SK-N-SH (cell line): Measurements from ENCODE around the gene RPIA. TPM values are rescaled to one million over a fixed set of nuclear protein-coding genes. Genes with fewer than 3 reads are reported as not detected.
A peak's percentile ranks its signal among the peaks of the same experiment; 100 is the strongest.

ENCODE experiments used
- CTCF ChIA-PET: fragments of 300-600, 350-600 bp; formaldehyde crosslinking; extraction: SDS; loops from one replicate; lab custom pipeline; 2021; lab: Yijun Ruan, JAX
- POLR2A ChIA-PET: fragments of 350-600 bp; sonication (Branson Sonifier 250); formaldehyde crosslinking; extraction: SDS; loops from one replicate; lab custom pipeline; 2020; ENCODE audit warnings: antibody characterized with exemption, inconsistent platforms; lab: Yijun Ruan, JAX
- DNase-seq: peaks from one replicate; pipeline ENCODE4 v3.0.0; 2012
- H2AFZ ChIP-seq: fragments of 200-600 bp; sonication (generic); 2 replicates; pipeline ENCODE4 v1.8.1; 2016; ENCODE audit warnings: antibody characterized with exemption, mild to moderate bottlenecking, low read depth
- H3F3A ChIP-seq: fragments of 200-600 bp; sonication (generic); replicated peaks from 2 replicates; pipeline ENCODE3; 2016; ENCODE audit warnings: antibody characterized with exemption, mild to moderate bottlenecking; ENCODE audit not compliant: insufficient read depth
- H3K27ac ChIP-seq, 2 experiments: fragments of 200-500 bp in 1 of 2; fragments of 200-600 bp in 1 of 2; sonication (Bioruptor generic) in 1 of 2; sonication (generic), shearing (Covaris generic) in 1 of 2; 2 replicates each; pipeline versions ENCODE4 v1.5.1 to v1.6.1; 2014 to 2016; ENCODE audit warnings: low read depth in 2 of 2, inconsistent platforms in 1 of 2, low read length in 1 of 2, mild to moderate bottlenecking in 1 of 2, mixed read lengths in 1 of 2
- H3K27me3 ChIP-seq: fragments of 200-600 bp; sonication (generic), shearing (Covaris generic); 2 replicates; pipeline ENCODE4 v1.6.1; 2016; ENCODE audit warnings: mixed run types; ENCODE audit not compliant: insufficient read depth
- H3K36me3 ChIP-seq, 2 experiments: fragments of 200-500 bp in 1 of 2; fragments of 200-600 bp in 1 of 2; sonication (Bioruptor generic) in 1 of 2; sonication (generic) in 1 of 2; replicated peaks in 1 of 2; 2 replicates each; pipeline versions ENCODE3 to v1.5.1; 2014 to 2016; ENCODE audit warnings: low read length in 1 of 2, mild to moderate bottlenecking in 1 of 2; ENCODE audit not compliant: insufficient read depth in 2 of 2, control insufficient read depth in 1 of 2
- H3K4me1 ChIP-seq, 2 experiments: fragments of 200-500 bp in 1 of 2; fragments of 200-600 bp in 1 of 2; sonication (Bioruptor generic) in 1 of 2; sonication (generic), shearing (Covaris generic) in 1 of 2; 2 replicates each; pipeline versions ENCODE4 v1.5.1 to v1.6.1; 2014 to 2016; ENCODE audit warnings: low read depth in 1 of 2, low read length in 1 of 2, mixed run types in 1 of 2; ENCODE audit not compliant: insufficient read depth in 2 of 2, control insufficient read depth in 1 of 2
- H3K4me2 ChIP-seq: fragments of 200-600 bp; sonication (generic), shearing (Covaris generic); 2 replicates; pipeline ENCODE4 v1.6.1; 2017; ENCODE audit warnings: mixed run types
- H3K4me3 ChIP-seq, 2 experiments: fragments of 200-500 bp in 1 of 2; fragments of 200-600 bp in 1 of 2; sonication (Bioruptor generic) in 1 of 2; sonication (generic), shearing (Covaris generic) in 1 of 2; 2 replicates each; pipeline versions ENCODE4 v1.5.1 to v1.8.1; 2014 to 2016; ENCODE audit warnings: low read depth in 2 of 2, inconsistent platforms in 1 of 2, low read length in 1 of 2, mild to moderate bottlenecking in 1 of 2, mixed read lengths in 1 of 2, moderate library complexity in 1 of 2
- H3K79me2 ChIP-seq: fragments of 200-600 bp; sonication (generic); 2 replicates; pipeline ENCODE4 v1.8.1; 2017; ENCODE audit warnings: mild to moderate bottlenecking; ENCODE audit not compliant: insufficient read depth
- H3K9ac ChIP-seq: fragments of 200-600 bp; sonication (generic); 2 replicates; pipeline ENCODE4 v1.6.1; 2017; ENCODE audit warnings: mixed run types
- H3K9me2 ChIP-seq: fragments of 200-600 bp; sonication (generic); 2 replicates; pipeline ENCODE4 v1.6.1; 2017; ENCODE audit warnings: mixed run types
- H3K9me3 ChIP-seq: fragments of 200-600 bp; sonication (generic); 2 replicates; pipeline ENCODE4 v1.6.1; 2017; ENCODE audit warnings: mixed run types, mild to moderate bottlenecking, moderate library complexity
- H4K20me1 ChIP-seq: fragments of 200-600 bp; sonication (generic); 2 replicates; pipeline ENCODE4 v1.6.1; 2017; ENCODE audit warnings: mild to moderate bottlenecking, mixed run types; ENCODE audit not compliant: insufficient read depth
- FOSL2 ChIP-seq: IDR thresholded peaks from 2 replicates; pipeline ENCODE4 v1.4.0; 2012; ENCODE audit warnings: low read depth, mild to moderate bottlenecking, moderate library complexity, borderline replicate concordance
- FOXJ3 ChIP-seq: sonication (generic); formaldehyde crosslinking; IDR thresholded peaks from 2 replicates; pipeline ENCODE4 v1.5.1; 2020; ENCODE audit warnings: mild to moderate bottlenecking, missing genetic modification reagents
- GABPA ChIP-seq: IDR thresholded peaks from 2 replicates; pipeline ENCODE4 v1.4.0; 2012; ENCODE audit warnings: low read depth, mild to moderate bottlenecking
- GATA2 ChIP-seq: sonication (generic); formaldehyde crosslinking; IDR thresholded peaks from 2 replicates; pipeline ENCODE4 v1.5.0; 2020; ENCODE audit warnings: mild to moderate bottlenecking, missing genetic modification reagents
- JUND ChIP-seq: IDR thresholded peaks from 2 replicates; pipeline ENCODE4 v1.4.0; 2012
- MEF2A ChIP-seq: IDR thresholded peaks from 2 replicates; pipeline ENCODE4 v1.4.0; 2012; ENCODE audit warnings: low read depth, borderline replicate concordance
- NRF1 ChIP-seq: IDR thresholded peaks from 2 replicates; pipeline ENCODE4 v1.6.1; 2012; ENCODE audit warnings: low read depth, mild to moderate bottlenecking, low read length
- PBX3 ChIP-seq: IDR thresholded peaks from 2 replicates; pipeline ENCODE4; 2012
- POLR2AphosphoS5 ChIP-seq: IDR thresholded peaks from 2 replicates; pipeline ENCODE4 v1.6.1; 2012; ENCODE audit warnings: low read depth, low read length
- RXRA ChIP-seq: IDR thresholded peaks from 2 replicates; pipeline ENCODE4 v1.4.0; 2012; ENCODE audit warnings: low read depth, mild to moderate bottlenecking, borderline replicate concordance
- SIN3A ChIP-seq: IDR thresholded peaks from 2 replicates; pipeline ENCODE4 v1.6.1; 2012; ENCODE audit warnings: low read depth, mild to moderate bottlenecking, low read length, moderate library complexity, borderline replicate concordance
- SMC3 ChIP-seq: IDR thresholded peaks from 2 replicates; pipeline ENCODE4 v1.6.1; 2012; ENCODE audit warnings: low read depth, low read length, improper control_type of control experiment
- TAF1 ChIP-seq: IDR thresholded peaks from 2 replicates; pipeline ENCODE4 v1.6.1; 2012; ENCODE audit warnings: low read depth, mild to moderate bottlenecking, low read length, moderate library complexity, borderline replicate concordance
- WGBS: methylation state at CpG from one replicate; pipeline ENCODE4 v1.1.6; 2017; ENCODE audit warnings: low lambda C conversion rate; 5-methylcytosine and 5-hydroxymethylcytosine counted together
- polyA plus RNA-seq, 3 experiments: library from polyadenylated mRNA; depleted of rRNA; stranded (reverse); fragments of >200 nt; gene quantifications; 2 replicates each; pipeline ENCODE4 v1.2.3, GENCODE V29; 2012
- TF ChIP-seq, protein P1 (sequence below): IDR thresholded peaks from 2 replicates; pipeline ENCODE4 v1.4.0; 2012; ENCODE audit warnings: low read depth, borderline replicate concordance

The RPIA gene
- polyA plus RNA-seq, 1 of the 3 experiments (the other 2 are of a cell fraction): 17.4 TPM

GRCh38 chr2:88651646-88652045 is 39.8 kb upstream of the RPIA start:
- H3K9ac ChIP-seq: no peak overlapping the region
- no peak for DNase-seq
- no peak overlapping the region for H3K4me3 ChIP-seq
- no peaks in the 10 kb centered on the region for H3K9me2 ChIP-seq
- H4K20me1 ChIP-seq: no peaks in the 10 kb centered on the region
- H3K4me1 ChIP-seq: peaks cover 0 to 5% of the 10 kb centered on the region in 2 experiments; a peak in 2 of 4 replicates
- ChIA-PET CTCF (interaction anchor here (1.5 to 2.7 kb wide), 2 partner anchors 20 to 61 kb away, joined by 9 to 10 read pairs; no protein-coding TSS in a partner anchor), POLR2A (no interaction called here)
- no peak overlapping the region for H3K4me2 ChIP-seq
- H3K79me2 ChIP-seq: no peaks in the 10 kb centered on the region
- H3K36me3 ChIP-seq: no peaks in the 10 kb centered on the region
- H3K9me3 ChIP-seq: no peaks in the 10 kb centered on the region
- H3F3A ChIP-seq: peaks cover 5% of the 10 kb centered on the region
- no peak for TF ChIP-seq FOXJ3 (CRISPR knock-in tag)
- TF ChIP-seq RXRA: no peak
- TF ChIP-seq SIN3A: no peak
- no peak for TF ChIP-seq PBX3
- TF ChIP-seq NRF1: no peak
- TF ChIP-seq GATA2: no peak
- no peak for TF ChIP-seq JUND
- TF ChIP-seq GABPA: no peak
- TF ChIP-seq, protein P1, sequence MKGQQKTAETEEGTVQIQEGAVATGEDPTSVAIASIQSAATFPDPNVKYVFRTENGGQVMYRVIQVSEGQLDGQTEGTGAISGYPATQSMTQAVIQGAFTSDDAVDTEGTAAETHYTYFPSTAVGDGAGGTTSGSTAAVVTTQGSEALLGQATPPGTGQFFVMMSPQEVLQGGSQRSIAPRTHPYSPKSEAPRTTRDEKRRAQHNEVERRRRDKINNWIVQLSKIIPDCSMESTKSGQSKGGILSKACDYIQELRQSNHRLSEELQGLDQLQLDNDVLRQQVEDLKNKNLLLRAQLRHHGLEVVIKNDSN: no peak
- H3K27ac ChIP-seq: no peak overlapping the region
- H3K27me3 ChIP-seq: no peaks in the 10 kb centered on the region
- 83% methylated on average over 1 of the region's 1 CpG for WGBS
- H2AFZ ChIP-seq: no peak overlapping the region

DNA sequence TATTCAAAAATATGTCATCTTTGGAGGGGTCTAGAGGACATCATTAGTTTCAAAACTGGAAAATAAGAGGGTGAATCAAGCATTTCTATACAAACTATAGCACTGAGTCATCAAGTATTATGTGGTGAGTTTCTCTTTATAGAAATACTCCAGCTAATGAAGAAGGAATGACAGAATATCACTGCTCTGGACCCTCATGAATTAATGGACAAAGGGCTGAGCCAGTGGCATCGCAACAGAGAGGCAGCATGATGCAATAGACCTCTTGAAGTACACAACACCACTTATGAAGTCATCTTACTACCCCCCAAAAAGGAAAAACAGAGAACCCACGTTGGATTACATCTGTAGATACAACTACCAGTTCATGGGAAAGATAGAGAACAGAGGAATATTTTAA is 36.8 kb upstream of the RPIA start:
- Histone ChIP-seq H2AFZ (no peak overlapping the region), H3K27ac (no peak overlapping the region), H3K79me2 (no peaks in the 10 kb centered on the region), H3F3A (peaks cover 34% of the 10 kb centered on the region), H3K4me2 (no peak overlapping the region), H4K20me1 (no peaks in the 10 kb centered on the region), H3K9ac (no peak overlapping the region), H3K9me2 (no peaks in the 10 kb centered on the region), H3K9me3 (no peaks in the 10 kb centered on the region), H3K4me1 (peaks cover 0 to 19% of the 10 kb centered on the region in 2 experiments; a peak in 2 of 4 replicates), H3K27me3 (no peaks in the 10 kb centered on the region), H3K36me3 (no peaks in the 10 kb centered on the region), H3K4me3 (no peak overlapping the region)
- no peak for DNase-seq
- POLR2A ChIA-PET: no interaction called here
- WGBS: 40% methylated on average over 2 of the region's 2 CpGs
- TF ChIP-seq FOSL2 (peak; percentile 25; the same call in 1 of the 2 replicates), POLR2AphosphoS5 (no peak), JUND (peak; percentile 25; the same call in 1 of the 2 replicates), SMC3 (no peak), TAF1 (no peak), PBX3 (peak; percentile 13; the same call in 1 of the 2 replicates), MEF2A (0 out of 2 replicates have a peak, but pooled peaks have one; percentile 30)
- CTCF ChIA-PET: interaction anchor here (3.1 kb wide), 1 partner anchor 16 kb away, joined by 19 read pairs; no protein-coding TSS in a partner anchor
